Ovary (tissue), 3 donors: ENCODE measurements around the gene FYN.

Experiments
- POLR2A ChIP-seq: fragments of 450-650 bp; IDR thresholded peaks from one replicate; pipeline ENCODE4 v1.6.1; 2017; ENCODE audit warnings: antibody characterized with exemption, mild to moderate bottlenecking, moderate library complexity
- TF ChIP-seq, protein P1 (sequence below), 3 donors: fragments of 450-650 bp in 2 of 3; fragments of 200-600 bp in 1 of 3; IDR thresholded peaks; one replicate each; pipeline versions ENCODE4 v1.5.1 to v1.8.0; 2016 to 2022; ENCODE audit warnings: antibody characterized with exemption in 3 of 3, mild to moderate bottlenecking in 1 of 3
- donor health status: DM: no; HTN: no; CAD: no.

DNA sequence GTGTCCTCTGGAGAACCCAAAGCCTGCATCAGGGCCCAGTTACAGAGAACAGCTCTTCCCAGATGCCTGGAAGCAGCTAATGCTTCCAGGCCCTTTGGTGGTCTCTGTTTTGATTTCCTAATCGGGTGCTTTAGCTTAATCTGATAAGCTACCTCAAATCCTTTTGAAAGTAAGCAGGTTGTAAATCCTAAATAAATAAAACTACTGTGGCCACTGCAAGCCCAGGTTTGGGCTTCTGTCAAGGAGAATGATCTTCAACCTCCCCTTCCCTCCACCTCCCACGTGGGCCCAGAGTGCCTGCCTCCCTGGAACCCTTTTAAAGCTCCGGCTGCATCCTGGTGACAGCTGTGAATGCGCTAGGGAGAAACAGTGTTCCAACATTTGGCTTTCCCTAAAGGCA, 25.2 kb upstream of the FYN start:
- no peak for TF ChIP-seq POLR2A
- TF ChIP-seq, protein P1, sequence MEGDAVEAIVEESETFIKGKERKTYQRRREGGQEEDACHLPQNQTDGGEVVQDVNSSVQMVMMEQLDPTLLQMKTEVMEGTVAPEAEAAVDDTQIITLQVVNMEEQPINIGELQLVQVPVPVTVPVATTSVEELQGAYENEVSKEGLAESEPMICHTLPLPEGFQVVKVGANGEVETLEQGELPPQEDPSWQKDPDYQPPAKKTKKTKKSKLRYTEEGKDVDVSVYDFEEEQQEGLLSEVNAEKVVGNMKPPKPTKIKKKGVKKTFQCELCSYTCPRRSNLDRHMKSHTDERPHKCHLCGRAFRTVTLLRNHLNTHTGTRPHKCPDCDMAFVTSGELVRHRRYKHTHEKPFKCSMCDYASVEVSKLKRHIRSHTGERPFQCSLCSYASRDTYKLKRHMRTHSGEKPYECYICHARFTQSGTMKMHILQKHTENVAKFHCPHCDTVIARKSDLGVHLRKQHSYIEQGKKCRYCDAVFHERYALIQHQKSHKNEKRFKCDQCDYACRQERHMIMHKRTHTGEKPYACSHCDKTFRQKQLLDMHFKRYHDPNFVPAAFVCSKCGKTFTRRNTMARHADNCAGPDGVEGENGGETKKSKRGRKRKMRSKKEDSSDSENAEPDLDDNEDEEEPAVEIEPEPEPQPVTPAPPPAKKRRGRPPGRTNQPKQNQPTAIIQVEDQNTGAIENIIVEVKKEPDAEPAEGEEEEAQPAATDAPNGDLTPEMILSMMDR (IDR thresholded peaks at IDR 0.05), result no peak
